Coronary artery (tissue), 2 donors: Measurements from ENCODE around the gene PLEKHG1.

Source experiments
- DNase-seq: peaks from one replicate; pipeline ENCODE4 v3.0.0-alpha.2; 2017; ENCODE audit warnings: low spot score
- H3K27ac ChIP-seq, 2 donors: fragments of 200-600 bp; sonication (generic); one replicate each; pipeline ENCODE4 v1.5.1; 2016 to 2019
- H3K4me3 ChIP-seq: fragments of 200-600 bp; sonication (generic); 2 replicates; pipeline ENCODE4 v1.5.1; 2016; ENCODE audit warnings: mild to moderate bottlenecking, moderate library complexity
- TF ChIP-seq, protein P1 (sequence below): fragments of 200-600 bp; sonication (generic); IDR thresholded peaks from one replicate; pipeline ENCODE4 v1.5.1; 2019; ENCODE audit warnings: antibody characterized with exemption

The PLEKHG1 gene

DNA sequence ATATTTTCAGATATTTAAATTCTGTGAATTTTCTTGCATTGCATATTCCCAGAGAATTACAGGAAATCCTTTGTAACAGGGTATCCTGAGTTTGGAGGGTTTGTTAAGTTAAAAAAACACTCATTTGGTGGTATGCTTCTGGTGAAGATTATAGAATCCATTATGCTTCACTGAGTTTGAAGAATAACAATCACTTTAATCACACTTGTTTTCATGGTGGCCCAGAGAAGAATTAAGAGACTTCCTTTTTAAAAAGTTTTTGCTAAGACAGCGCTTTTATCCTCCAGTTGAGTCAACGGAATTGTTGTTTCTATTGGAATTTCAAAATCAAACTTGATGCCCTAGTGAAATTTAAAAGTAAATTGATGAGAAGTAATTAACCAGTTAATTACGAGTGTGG, 17.4 kb downstream of the PLEKHG1 start:
- Histone ChIP-seq H3K4me3 (no peak overlapping the region), H3K27ac (no peak overlapping the region)
- TF ChIP-seq, protein P1, sequence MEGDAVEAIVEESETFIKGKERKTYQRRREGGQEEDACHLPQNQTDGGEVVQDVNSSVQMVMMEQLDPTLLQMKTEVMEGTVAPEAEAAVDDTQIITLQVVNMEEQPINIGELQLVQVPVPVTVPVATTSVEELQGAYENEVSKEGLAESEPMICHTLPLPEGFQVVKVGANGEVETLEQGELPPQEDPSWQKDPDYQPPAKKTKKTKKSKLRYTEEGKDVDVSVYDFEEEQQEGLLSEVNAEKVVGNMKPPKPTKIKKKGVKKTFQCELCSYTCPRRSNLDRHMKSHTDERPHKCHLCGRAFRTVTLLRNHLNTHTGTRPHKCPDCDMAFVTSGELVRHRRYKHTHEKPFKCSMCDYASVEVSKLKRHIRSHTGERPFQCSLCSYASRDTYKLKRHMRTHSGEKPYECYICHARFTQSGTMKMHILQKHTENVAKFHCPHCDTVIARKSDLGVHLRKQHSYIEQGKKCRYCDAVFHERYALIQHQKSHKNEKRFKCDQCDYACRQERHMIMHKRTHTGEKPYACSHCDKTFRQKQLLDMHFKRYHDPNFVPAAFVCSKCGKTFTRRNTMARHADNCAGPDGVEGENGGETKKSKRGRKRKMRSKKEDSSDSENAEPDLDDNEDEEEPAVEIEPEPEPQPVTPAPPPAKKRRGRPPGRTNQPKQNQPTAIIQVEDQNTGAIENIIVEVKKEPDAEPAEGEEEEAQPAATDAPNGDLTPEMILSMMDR = no peak
- no peak for DNase-seq

GRCh38 chr6:150617496-150618460, 18.1 kb downstream of the PLEKHG1 start:
- H3K4me3 ChIP-seq = no peak overlapping the region
- TF ChIP-seq, protein P1 = no peak
- no peak overlapping the region for H3K27ac ChIP-seq
- no peak for DNase-seq

DNA sequence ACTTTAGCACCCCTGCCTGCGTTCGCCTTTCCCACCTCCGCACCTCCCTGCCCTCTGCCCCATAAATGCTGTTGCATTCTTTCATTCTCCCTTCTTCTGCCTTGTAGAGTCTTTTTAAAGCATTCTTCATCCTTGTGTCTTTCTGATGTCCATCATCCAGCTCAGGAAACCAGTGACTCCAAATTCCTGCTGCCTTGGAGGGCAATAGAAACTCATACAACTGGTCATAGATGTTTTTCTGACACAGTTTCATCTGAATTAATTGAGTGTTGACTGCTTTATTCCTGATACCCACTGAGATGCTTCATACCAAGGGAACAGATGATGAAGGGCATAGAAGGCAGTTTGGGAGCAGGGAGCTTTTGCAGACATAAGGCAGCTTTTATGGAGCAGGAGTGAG, 19.6 kb downstream of the PLEKHG1 start:
- H3K4me3 ChIP-seq = no peak overlapping the region
- TF ChIP-seq, protein P1 = no peak
- H3K27ac ChIP-seq = no peak overlapping the region
- DNase-seq = no peak

- no peak for DNase-seq
- no peak overlapping the region for H3K4me3 ChIP-seq
- TF ChIP-seq, protein P1 = no peak
- no peak overlapping the region for H3K27ac ChIP-seq
Observed at GRCh38 chr6:150620244-150620643, 20.6 kb downstream of the PLEKHG1 start.

- H3K4me3 ChIP-seq = no peak overlapping the region
- TF ChIP-seq, protein P1 = no peak
- no peak for DNase-seq
- H3K27ac ChIP-seq = no peak overlapping the region
Observed at GRCh38 chr6:150620763-150621162, 21.1 kb downstream of the PLEKHG1 start.

DNA sequence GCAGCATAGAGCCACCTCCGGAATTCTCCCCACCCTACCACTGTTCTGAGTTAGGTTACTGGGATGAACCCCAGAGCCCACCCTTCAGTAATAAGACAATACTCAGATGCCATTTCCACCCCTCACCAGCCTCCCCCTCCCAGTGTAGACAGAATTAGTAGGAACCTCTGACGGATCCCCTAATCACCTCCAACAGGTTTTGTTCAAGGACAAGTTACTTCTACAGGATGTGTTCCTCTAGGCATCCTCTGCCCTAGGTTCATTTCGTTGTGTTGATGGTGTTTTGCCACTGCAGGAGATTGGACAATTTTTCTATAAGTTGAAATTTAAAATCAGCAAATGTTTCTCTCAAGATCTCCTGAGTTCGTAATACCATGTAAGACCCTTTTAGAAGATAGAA, 22.8 kb downstream of the PLEKHG1 start:
- Histone ChIP-seq H3K27ac (no peak overlapping the region), H3K4me3 (no peak overlapping the region)
- TF ChIP-seq, protein P1 = no peak
- no peak for DNase-seq
